GM21367 (cell line): ENCODE results near the gene CYB5B.

ENCODE experiments used
- ATAC-seq: cut with Tn5 transposase; IDR thresholded peaks from one replicate; pipeline ENCODE4 v1.9.1; 2021; ENCODE audit not compliant: unreplicated experiment

CYB5B gene

DNA sequence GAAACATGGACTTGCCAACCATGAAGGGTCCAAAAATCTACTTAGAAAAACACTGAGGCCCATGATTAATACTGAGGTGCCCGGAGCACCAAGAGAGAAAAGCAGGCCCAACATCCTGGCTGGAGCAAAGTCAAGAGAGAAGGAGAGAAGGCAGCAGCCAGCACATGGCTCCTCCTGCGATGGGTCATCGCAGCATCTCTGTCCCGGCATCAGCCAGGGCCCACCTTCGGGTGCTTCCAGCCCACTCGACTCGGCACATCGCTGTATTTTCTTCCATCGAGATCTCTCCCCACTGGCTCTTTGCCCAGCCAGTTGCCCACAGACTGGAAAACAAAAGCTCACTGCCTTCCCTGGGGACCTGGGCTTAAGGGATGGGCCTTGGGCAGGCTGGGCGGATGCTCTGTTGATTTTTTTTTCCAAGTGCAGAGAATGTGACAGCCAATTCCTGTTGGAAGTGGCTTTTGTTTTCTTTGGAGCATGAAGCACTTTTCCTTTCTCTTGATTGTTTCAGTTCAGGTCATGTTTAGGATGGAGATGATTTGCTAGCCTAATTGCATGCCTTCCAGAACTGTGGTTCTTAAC is 58.1 kb downstream of the CYB5B start:
- no peak for ATAC-seq

DNA sequence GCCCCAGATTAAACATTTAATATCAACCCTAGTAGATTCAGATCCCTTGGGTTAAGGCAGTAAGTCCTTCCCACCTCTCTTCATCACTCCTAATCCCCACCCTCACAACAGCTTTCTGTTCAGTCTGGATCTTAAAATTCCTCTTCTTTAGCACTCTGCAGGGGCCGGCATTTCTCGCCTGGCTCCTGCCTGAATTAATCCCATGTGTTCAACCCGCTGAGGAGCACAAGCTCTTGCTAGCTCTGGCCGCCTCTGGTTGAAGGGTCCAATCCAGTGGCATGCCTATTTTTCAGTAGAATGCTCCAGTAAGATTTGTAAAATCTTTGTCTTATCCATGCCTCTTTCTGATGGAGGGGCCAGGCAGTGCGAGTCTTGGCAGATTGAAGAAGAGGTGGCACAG is 59.2 kb downstream of the CYB5B start:
- ATAC-seq, result no peak

DNA sequence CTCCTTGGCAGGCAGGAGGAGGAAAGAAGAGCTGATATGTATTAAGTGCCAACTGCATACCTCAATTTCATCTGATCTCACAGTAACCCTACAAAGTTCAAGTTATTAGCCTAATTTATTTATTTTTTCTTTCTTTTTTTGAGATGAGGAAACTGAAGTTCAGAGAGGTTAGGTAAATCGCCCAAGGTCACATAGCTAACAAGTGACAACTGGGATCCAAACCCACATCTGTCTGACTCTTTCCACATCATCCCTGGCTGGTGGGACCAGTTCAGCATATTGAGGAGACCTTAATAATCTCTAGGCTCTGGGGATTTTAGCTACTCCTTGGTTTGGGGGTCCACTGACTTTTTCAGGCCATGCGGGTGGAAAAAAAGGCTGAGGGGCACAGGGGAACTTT is 60.9 kb downstream of the CYB5B start:
- no peak for ATAC-seq

DNA sequence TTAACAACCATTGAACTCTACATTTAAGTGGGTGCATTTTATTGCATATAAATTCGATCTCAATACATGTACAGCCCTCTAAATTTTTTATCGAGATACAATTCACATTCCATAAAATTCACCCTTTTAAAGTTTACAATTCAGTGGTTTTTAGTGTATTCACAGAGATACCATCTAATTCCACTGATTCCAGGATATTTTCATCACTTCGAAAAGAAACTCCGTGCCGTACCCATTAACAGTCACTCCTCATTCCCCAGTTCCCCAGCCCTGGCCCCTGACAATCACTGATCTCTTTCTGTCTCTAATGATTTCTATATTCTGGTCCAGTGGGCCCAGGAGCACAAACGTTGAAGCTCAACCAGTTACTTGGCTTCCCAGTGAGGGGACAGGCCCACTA is 61.4 kb downstream of the CYB5B start:
- no peak for ATAC-seq

DNA sequence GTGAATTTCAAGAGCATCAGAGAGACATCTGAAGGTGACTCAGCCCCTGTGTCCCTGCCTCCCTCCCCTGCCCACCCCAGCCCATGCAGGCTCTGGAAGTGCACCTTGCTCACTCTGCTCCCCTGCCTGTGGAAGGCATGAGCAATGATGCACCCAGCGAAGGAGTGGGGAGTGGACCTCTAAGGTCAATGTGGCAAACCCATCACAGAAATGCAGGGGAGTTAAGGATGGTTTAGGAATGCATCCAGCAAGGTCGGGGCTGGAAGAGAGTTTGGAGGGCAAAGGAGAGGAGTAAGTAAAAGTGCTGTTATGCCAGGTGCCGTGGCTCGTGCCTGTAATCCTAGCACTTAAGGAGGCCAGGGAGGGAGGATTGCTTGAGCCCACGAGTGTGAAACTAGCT is 61.9 kb downstream of the CYB5B start:
- no peak for ATAC-seq

DNA sequence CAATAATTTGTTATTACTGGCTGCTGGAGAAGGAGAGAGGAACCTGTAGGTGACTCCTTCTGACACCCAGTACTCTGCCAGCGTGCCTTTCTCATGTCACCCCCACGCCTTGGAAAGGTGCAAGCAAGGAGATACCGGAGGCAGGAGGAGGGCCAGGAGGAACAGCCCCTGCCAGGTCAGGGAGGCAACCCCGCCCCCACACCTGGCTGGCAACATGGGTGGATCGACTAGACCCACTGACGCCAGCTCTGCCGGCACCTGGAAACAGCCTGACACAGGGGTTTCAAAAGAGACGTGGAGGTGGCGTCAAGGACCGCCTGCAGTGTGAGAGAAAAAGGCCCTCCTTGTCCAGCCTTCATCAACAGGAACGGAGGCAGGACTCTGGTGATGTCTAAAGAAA is 62.3 kb downstream of the CYB5B start:
- no peak for ATAC-seq

DNA sequence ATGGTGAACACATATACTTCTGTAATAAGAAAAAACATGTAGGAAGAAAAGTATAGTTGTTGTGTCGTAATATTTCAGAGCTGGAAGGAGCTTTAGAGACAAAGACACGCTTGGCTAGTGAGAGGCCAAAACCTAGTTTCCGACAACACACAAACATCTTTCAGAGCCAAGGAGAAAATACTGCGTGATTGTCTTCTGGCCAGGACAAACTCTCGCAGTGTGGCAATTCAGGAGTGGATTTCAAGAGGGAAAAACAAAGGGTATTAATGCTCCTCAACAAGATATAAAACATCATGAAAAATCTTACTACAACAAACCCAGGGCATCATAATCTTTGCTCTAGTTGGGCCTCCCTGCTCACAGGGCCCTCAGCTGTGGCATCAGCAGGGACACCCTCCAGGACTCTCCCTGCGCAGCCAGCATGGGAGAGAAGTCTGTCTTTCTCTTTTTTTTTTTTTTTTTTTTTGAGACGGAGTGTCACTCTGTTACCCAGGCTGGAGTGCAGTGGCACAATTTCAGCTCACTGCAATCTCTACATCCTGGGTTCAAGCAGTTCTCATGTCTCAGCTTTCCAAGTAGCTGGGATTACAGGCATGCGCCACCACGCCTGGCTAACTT is 66.4 kb downstream of the CYB5B start:
- no peak for ATAC-seq

DNA sequence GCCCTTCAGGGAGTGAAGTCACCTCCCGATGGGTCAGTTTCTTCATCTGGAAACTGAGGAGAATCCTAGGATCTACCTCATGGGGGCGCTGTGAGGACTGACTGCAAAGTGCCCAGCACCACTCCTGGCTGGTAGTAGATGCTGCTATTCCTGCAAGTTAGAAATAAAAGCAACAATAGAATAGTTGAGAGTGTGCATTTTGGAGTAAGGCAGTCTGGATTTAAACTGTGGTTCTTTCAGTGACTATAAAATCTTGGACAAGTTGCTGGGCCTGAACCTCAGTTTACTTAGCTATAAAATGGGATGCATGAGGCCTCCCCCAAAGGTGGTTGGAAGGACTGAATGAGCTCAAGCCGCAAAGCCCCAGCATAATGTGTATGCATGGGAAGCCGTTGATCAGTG is 70.6 kb downstream of the CYB5B start:
- ATAC-seq, result no peak

DNA sequence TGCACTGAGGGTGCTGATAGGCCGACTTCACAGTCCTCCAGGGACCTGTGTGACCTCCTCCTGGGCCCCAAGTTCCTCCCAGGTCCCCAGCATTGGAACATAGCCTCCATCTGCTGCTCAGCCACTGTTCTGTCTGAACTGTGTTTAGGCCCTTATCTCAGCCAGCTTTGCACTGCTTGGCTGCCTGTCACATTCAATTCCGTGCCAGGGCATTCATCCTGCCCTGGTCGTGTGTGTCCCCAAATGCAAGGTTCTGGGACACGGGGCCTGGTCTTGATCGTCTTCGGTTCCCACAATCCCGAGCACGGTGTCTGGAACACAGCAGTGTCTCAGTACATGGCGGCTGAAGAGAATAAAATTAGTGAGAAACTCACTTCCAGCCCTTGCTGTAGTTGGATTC is 71.4 kb downstream of the CYB5B start:
- ATAC-seq, result no peak

DNA sequence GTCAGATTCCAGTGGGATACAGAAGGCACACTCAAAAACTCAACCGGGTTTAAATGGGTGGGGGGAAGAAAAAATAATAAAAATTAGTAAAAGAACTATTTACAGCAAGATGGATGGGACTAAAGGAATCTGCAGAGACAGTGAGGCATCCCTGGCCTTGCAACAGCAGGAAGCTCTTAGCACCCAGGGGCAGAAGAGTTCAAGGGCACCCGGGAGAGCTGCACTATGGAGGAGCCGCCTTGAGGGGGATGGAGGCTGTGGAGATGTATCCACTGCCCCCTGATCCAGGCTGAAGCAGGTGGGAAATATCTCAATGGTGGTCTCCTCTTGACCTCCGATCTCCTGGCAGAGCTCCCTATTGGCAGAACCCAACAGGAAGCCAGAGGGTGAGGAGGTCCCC is 72.0 kb downstream of the CYB5B start:
- no peak for ATAC-seq

DNA sequence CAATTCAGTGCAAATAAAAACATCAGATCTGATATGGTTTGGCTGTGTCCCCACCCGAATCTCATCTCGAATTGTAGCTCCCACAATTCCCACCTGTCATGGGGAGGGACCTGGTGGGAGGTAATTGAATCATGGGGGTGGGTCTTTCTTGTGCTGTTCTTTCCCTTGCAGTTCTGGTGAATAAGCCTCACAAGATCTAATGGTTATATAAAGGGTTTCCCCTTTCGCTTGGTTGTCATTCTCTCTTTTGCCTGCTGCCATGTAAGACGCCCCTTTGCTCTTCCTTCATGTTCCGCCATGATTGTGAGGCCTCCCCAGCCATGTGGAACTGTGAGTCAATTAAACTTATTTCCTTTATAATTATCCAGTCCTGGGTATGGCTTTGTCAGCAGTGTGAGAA is 72.5 kb downstream of the CYB5B start:
- no peak for ATAC-seq

DNA sequence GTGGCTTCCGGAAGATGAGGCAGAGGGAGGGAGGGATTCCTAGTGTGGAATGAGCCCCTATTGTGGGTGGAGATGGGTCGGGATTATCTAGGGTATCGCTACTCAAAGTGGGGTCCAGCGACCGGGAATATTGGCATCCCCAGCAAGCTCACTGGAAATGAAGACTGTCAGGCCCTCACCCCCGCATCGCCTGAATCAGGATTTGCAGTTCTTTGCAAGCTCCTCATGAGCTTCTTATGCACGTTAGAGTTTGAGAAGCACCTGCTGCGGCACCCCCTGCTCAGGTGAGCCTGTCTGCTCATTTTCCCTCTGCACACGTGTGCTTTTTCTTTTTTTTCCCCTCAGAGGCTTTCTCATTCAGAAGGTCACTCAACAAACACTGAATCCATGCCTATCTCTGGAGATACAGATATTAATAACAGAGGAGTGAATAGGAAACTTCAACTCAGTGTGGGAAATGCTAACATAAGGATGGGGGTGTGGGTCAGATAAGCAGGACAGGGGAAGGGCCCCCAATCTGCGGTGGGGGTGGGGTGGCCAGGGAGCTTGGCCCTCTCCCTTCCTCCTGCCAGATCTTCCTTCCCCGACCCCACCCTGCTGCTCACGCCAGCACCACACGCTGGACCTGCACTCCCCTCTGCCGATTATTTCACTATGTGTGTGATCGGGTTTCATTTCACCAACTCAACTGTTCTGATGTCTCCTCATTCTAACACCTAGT is 73.6 kb downstream of the CYB5B start:
- no peak for ATAC-seq

DNA sequence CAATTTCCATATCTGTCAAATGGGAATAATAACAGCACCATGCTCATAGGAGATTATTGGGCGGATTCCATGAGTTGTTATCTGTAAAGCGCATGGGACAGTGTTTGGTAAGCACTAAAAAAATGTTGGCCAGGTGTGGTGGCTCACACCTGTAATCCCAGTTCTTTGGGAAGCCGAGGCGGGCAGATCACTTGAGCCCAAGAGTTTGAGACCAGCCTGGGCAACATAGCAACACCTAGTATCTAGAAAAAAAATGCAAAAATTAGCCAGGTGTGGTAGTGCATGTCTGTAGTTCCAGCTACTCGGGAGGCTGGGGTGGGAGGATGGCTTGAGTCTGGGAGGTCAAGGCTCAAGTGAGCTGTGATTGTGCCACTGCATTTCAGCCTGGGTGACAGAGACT is 74.5 kb downstream of the CYB5B start:
- ATAC-seq, result no peak

DNA sequence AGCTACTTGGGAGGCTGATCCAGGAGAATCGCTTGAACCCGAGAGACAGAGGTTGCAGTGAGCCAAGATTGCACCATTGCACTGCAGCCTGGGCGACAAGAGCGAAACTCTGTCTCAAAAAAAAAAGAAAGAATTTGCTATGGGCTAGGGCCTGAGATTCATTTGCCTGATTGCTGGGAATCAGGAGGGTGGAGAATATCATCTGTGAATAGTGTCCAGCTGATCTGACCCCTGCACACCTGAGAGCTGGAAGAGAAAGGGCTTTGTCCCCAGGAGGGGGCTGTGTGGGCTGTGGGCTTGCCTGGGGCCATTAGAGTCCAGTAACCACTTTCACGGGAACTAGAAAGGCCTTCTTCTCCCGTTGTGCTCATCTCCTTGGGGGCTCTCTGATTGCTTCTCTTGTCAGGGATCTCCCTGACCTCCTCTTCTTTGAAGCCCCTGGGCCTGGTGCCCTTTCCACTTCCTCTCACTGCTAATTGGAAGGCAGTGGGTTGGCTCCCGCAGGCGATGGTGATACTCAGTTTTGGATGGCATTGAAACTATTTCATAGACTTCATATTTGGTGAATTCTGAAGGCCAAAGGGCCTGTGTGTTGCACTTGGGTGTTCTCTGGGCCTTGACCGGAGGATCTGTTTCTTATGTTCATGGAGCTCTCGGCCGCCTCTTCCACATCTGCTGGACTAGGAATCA is 75.3 kb downstream of the CYB5B start:
- ATAC-seq, result no peak

DNA sequence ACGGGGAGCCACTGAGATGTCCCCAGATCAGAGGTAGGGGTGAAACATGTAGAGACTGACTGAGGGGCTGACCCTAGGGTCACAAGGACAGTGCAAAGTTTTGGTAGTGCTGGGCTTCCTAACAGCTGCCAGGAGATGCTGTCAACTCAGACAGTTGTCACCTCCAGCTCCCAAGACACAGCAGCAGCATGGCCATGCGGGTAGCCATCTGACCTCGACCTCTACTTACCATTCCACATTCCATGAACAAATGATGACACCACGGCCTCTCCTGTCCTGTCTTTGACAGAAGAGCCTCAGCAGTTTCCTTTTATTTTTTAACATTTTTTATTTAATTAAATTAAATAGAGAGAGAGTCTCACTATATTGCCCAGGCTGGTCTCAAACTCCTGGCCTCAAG is 76.1 kb downstream of the CYB5B start:
- ATAC-seq, result no peak

DNA sequence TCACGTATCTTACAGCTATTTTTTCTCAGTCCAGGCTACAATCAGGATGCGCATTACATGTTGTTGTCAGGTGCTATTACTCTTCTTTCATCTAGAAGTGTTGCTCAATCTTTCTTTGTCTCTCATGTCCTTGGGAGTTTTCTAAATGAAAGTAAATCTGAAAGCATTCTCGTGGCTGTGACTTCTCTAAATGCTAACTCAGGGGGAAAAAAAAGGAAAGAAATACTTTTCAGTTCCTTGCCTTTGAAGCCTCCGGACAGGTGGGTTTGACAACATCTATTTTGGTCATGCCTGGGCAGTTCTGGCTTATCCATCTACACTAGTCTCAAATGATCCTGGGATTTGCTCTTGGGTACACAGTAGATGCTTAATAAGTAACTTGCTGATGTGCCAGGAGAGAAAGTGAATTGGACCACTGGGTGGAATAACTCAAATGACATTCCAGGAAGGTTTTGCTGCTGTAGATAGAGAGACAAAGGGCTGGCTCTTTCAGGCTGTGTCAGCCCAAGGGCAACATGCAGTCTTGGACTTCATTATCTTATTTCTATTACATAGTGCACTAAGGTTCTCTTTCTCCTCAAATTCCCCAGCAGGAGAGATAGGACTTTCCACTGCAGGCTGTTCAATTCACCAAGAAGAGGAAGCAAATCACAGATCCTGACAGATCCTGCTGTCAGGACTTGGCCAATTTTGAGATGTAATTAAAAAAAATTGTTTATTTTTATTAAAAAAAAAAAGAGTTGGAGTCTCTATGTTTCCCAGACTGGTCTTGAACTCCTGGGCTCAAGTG is 77.7 kb downstream of the CYB5B start:
- no peak for ATAC-seq

DNA sequence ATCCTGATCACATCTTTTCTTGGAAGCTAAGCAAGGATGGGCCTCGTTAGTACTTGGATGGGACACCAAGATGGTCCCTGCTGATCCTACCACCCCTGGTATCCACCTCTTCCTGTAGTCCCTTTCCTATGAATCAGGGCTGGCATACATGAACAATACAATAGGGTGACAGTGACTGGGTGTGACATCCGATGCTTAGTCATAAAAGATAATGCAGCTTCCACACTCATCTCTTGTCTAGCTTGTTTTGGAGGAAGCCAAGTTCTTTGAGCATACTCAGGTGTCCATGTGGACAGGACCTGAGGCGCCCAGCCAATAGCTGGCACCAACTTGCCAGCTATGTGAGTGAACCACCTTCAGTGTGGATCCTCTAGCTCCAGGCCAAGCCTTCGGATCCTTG is 78.8 kb downstream of the CYB5B start:
- ATAC-seq, result no peak

DNA sequence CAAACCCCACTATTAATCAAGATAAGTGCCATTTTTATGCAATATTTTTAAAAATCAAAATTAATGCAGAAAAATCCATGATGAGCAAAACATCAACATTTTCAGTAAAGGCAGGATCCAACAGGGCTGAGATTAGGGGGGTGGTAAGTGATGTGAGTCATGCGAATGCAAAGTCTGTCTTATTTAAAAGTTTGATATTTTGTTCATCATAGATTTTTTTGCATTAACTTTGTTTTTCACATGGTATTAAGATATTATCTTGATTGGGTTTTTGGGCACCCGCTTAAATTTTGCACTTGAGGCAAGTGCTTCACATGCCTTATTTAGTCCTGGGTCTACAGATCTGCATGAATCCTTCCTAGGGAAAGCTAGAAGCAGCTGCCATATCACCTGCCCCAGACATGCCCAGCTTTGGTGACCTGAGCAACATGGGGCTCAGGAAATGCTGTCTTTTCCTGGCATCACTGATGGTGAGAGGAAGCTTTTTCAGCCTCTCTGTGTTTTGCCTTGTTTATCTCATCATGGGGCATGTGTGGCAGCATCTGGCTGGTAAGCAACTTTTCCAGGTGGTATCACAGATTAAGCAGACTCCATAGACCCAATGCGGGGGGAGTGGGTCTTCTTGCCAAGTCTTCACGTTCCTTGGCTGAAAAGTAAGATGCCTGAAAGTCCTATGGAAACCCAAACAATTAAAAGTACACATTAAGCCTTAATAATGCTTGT is 83.8 kb downstream of the CYB5B start:
- no peak for ATAC-seq

DNA sequence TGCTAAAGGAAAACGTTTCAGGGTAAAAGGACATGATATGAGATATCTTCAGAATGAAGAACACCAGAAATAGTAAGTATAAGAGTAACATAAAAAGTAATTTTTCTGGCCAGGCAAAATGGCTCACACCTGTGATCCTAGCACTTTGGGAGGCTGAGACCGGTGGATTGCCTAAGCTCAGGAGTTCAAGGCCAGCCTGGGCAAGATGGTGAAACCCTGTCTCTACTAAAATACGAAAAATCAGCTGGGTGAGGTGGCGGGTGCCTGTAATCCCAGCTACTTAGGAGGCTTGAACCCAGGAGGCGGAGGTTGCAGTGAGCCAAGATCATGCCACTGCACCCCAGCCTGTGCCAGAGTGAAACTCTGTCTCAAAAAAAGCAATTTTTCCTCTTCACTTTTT is 84.7 kb downstream of the CYB5B start:
- no peak for ATAC-seq

DNA sequence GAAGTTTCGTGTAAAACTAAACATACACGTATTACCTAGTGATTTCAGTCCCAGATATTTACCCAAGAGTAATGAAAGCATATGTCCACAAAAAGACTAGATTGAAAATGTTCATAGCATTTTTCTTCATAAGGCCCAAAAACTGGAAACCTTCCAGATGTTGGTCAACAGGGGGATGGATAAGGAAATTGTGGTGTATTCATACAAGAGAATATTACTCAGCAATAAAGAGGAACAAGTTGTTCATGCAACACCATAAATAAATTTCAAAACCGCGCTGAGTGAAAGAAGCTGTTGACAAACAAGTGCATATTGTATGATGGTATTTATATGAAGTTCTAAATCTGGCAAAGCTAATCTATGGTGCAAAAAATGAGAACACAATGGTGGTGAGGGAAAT is 87.2 kb downstream of the CYB5B start:
- no peak for ATAC-seq
